NCI-H526 (cell line): Measurements from ENCODE around the gene ZNF76.
A peak's percentile ranks its signal among the peaks of the same experiment; 100 is the strongest.

Experiments used
- DNase-seq, 2 experiments: peaks; one replicate each; lab custom pipeline; 2025; lab: John Stamatoyannopoulos, UW

The ZNF76 gene

GRCh38 chr6:35259194-35259947 lies at the start of gene ZNF76:
ZNF76 (plus strand) TSS chr6:35259735; CDS start chr6:35281152, 21,417 bp downstream.
- peak; percentile 89 to 98 for DNase-seq

GRCh38 chr6:35213298-35213791 lies 46.2 kb upstream of the ZNF76 start:
- peak in 1 of 2 experiments; percentile 47 for DNase-seq

DNA sequence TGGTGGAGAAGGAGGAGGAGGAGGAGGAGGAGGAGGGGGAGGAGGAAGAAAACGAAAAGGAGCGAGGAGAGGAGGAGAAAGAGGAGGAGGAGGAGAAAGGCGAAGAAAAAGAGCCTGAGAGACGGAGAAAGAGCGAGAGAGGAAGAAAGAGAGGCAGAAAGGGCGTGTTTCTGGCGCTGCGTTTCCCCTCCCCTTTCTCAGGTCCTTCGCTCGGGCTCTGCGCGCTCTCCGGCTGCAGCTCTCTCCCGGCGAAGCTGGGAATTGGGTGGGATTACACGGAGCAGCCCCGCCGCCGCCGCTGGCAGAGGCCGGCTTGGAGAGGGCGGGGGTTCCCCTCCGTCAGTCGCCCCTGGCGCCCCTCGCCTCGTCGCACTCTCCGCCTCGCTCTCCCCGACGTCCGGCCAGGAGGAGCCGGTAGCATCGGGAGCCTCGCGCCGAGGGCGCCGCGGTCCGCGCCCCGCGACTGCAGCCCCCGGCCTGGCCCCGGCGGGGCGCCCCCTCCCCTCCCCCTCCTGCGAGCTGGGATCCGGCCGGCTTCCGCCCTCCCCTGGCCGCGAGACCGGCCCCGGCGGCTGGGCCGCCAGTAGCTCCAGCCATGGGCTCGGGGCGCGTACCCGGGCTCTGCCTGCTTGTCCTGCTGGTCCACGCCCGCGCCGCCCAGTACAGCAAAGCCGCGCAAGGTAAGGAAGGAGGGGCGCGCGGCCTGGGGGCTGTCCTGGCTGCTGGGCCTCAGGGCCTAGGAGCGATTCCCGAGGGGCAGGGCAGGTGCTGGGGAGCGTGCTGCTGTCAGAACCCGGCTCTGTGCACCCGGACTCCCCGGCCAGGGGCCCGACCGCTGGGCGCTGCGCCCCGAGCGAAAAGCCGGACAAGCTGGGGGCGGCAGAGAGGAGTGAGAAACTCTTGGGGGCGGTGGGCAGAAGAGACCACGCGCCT lies 45.4 kb upstream of the ZNF76 start, which contains the start of gene SCUBE3:
TSS of gene SCUBE3 (plus strand) at position 133 of the 933 bp plus-strand sequence. CDS start at position 596, 463 bp downstream.
- DNase-seq = peak in 1 of 2 experiments; percentile 68

DNA sequence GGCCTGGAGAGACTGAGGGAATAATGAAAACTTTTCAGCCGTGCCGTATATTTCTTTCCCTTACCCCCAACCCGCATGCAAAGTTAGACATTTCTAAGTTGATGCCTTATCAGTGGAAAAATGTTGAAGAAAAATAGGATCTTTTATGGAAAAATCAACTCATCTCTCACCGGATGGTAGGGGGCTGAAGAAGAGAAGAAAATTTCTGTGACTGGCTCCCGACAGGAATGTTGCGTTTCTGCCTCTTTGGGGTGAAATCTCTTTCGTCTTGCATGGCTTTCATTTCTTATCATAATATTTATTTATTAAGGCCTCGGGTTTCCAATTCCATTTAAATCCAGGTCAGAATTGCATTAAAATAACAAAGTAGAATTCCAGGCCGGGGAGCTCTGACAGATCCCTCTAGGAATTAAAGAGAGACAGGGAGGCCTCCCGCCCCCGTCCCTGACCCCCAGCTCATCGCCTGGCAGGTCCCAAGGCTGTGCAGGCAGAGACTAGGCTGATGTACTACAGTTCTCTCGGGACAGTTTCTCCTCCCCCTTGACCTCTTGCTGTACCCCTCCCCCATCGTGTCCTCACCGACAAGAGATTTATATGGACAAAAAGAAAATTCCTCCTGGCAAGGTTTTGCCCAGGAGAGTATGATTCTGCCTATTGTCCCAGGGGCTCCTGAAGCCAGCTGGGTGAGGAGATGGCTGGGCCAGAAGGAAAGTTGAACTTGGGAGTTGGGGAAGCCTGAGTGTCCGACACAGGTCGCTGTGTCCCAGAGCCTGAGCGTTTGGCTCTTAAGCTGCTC lies 44.5 kb upstream of the ZNF76 start:
- DNase-seq = no peak

DNA sequence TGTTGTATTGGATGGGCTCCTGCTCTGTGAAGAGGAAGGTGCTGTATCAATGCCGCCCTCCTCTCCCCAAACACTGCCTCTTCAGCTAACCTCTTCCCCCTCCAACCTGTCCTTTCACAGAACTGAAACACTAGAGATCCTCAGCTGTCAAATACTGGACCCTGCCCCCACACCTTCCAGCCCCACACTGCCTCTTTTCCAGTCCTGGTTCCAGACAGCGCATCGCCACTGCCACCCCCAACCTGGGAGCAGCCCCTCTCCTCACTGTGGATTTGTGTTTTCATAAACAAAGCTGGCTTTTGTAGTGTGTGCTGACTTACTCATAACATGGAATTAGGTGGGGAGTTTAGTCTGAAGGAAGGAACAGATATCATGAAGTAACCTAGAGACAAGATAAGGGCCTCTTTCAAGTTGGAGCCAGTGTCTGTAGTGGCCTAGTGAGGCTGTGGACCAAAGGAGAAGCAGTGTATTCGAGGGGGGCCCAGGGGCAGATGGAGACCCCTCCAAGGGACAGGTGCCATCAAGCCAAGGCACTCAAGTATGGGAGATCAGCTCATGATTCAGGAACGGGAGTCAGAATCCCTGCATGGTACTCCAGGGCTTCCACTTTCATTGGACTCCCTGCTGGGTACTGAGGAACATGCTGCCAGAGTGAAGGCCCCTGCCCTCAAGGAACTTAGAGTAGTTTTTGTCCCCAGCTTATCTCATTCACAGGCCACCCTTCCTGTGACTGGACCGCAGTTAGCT lies 43.7 kb upstream of the ZNF76 start:
- DNase-seq = no peak

DNA sequence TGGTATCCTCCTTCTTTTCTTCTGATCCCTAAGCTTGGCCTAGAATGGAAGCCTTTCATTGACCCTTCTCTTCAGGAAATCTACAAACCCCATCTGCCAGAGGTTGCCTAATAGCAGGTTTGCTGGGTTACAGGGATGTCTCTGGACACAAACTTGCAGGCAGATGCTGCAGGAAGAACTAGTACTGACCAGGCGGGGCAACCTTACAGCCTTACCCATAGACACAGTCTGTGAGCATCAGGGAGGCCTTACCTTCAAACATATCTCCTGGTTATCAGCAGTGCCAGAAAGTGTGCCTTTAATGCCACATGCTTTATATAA lies 43.2 kb upstream of the ZNF76 start:
- DNase-seq = no peak

GRCh38 chr6:35216851-35217811 lies 42.4 kb upstream of the ZNF76 start:
- peak in 1 of 2 experiments; percentile 35 for DNase-seq

- no peak for DNase-seq
Observed at GRCh38 chr6:35218021-35218420, 41.5 kb upstream of the ZNF76 start.

DNA sequence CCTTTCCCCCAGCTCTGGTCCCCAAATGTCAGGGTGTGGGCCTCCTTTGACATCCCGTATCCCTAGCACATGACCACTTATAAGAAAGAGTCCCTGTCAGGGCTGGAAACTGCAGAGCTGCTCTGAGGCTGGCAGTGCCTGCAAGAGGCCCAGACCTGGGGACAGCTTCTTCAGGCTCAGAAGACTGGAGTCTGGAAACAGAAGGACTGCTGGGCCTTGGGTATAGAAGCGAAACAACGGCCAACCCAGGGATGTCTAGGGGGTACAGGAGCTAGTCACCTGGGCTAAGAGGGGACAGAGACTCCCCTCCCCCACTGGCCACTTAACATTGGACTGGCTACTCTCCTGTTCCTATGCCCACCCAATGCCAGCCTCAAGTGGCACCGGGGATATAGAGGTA lies 41.1 kb upstream of the ZNF76 start:
- DNase-seq = no peak

- no peak for DNase-seq
Observed at GRCh38 chr6:35219683-35220326, 39.7 kb upstream of the ZNF76 start.

DNA sequence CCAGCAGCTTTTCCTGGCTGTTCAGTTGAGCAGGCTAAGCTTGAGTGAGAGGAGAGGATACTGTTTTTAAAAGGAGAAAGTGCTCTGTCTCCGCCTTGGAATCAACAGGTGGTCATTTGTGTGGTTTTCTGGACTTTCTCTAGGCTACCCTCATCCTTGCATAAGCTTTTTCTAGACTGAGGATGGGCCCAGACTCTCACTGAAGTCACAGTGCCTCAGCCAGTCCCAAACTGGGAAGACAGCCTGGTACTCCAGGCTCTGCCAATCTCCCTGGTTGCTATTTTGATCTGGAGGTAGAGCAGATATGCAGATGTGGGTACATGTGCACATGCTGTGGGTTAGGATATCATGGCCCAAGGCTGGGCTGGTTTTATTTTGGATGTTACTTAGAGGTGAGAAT lies 38.8 kb upstream of the ZNF76 start:
- DNase-seq = no peak

DNA sequence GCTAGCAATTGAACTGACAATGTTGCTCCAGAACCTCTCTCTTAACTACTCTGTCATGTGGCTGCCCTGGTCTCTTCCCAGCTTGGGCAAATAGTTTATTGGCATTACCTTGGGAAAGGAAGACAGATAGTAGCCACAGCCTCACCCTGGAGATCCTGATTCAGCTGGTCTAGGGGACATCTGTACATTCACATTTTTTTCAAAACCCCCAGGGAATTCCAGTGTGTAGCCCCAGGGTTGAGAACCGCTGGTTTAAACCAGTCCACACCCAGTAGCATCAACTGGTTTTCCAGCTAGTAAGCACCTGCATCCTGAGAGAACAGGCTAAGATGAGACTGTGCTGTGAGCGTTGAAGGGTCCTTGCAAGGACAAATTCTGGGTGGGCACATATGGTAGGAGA lies 36.1 kb upstream of the ZNF76 start:
- peak in 1 of 2 experiments; percentile 30 for DNase-seq

- DNase-seq = no peak
Observed at GRCh38 chr6:35224720-35225119, 34.8 kb upstream of the ZNF76 start.

DNA sequence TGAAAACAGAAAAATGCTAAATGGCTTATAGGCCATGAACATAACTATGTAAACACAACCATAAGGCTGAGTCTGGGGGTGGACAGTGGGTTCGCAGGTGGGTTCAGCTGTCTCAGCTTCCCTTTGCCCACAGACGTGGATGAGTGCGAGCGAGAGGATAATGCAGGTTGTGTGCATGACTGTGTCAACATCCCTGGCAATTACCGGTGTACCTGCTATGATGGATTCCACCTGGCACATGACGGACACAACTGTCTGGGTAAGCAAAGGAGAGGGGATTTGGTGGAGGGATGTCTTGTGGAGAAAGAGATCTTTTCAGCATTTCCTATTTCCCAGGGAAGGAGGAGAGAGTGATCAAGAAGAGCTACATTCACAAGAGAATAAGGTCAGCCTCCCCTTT lies 31.1 kb upstream of the ZNF76 start:
- DNase-seq = no peak

- no peak for DNase-seq
Observed at GRCh38 chr6:35229304-35229703, 30.2 kb upstream of the ZNF76 start.

GRCh38 chr6:35230498-35230897 lies 29.0 kb upstream of the ZNF76 start:
- DNase-seq = no peak

DNA sequence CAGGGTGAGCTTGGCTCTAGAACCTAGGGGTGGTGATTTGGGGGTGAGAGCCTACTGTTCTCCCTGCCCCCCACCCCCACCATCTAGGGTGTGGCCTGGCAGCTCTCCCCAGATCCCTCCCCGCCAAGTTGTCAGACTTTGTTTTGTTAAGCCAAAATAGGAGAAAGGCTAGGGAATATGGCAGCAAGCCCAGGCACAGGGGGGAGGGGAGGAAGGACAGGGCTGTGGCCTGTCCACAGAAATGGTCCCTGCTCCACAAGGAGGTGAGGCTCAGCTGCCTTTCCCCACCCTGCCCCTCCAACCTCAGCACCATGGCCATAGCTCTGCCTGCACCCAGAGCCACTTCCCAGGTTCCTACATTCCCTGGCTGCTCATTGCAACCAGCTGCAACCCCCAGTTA lies 28.6 kb upstream of the ZNF76 start:
- no peak for DNase-seq

- no peak for DNase-seq
Observed at GRCh38 chr6:35231563-35231962, 28.0 kb upstream of the ZNF76 start.

DNA sequence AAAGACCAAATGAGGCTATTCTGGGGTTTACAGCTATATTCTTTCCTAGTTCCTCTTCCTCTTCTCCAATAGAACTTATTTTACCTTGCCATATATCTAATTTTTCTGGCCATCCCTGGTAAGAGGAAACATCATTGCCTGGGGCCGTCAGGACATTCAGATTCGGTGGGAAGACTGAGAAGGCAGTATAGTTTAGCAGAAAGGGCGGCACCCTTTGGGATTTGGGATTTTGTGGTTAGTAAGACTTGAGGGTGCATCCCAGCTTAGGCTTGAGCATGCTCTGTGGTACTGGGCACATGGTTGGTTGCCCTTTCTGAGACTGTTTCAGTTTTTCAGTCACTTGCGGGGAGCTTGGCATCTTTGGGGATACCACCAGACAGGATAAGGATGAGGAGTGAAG lies 24.6 kb upstream of the ZNF76 start:
- no peak for DNase-seq

DNA sequence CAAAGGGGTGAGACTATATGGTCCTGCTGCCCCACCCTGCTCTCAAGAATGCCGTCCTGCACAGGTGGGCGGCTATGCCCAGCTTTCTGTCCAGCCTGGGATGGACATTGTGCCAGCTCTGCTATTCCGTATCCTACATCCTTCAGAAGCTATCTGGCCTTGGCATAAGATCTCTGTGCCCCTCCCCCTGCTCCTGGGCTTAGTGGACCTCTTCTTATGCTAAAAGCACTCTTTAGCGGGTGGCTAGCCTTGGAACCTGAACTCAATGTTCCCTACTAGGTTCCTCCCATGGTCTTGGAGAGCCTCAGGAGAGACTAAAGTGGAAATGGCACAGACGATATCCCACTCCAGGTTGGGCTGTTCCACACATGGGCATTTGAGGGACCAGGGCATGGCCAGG lies 23.3 kb upstream of the ZNF76 start:
- no peak for DNase-seq
